ENCODE measurements around the gene PRDM4. TPM values are rescaled to one million over a fixed set of nuclear protein-coding genes. Genes with fewer than 3 reads are reported as not detected.

PRDM4 gene
- 25.4 TPM for total RNA-seq
- long read RNA-seq, full-length matches to known transcripts, result 14 of 33 reads
- long read RNA-seq, partial matches to known transcripts, result 12 of 33 reads
- long read RNA-seq, other reads (novel, unspliced or antisense), result 7 of 33 reads

GRCh38 chr12:107760809-107761501 is at the start of gene PRDM4:
PRDM4 (minus strand) TSS chr12:107761137; CDS start chr12:107760515, 622 bp downstream.
- DNase-seq, result peak; percentile 96
- Histone ChIP-seq H3K36me3 (peaks cover 19% of the 10 kb centered on the region), H3K4me1 (peaks cover 38% of the 10 kb centered on the region), H3K9me3 (no peaks in the 10 kb centered on the region), H3K27me3 (ENCODE audit: low read depth) (no peaks in the 10 kb centered on the region), H3K4me3 (peak within 1 kb of the TSS; percentile 90), H3K27ac (peak within 1 kb of the TSS; percentile 82)
- intact Hi-C loops (cut with DNase I), result no loop called here
- TF ChIP-seq CTCF (IDR thresholded peaks at IDR 0.05), result peak; percentile 51
- peak; percentile 99 for ATAC-seq

GRCh38 chr12:107807471-107808150 is 46.7 kb upstream of the PRDM4 start:
- Histone ChIP-seq H3K27me3 (ENCODE audit: low read depth) (no peaks in the 10 kb centered on the region), H3K4me3 (no peak overlapping the region), H3K27ac (no peak overlapping the region), H3K4me1 (no peaks in the 10 kb centered on the region), H3K9me3 (no peaks in the 10 kb centered on the region), H3K36me3 (no peaks in the 10 kb centered on the region)
- DNase-seq (no peak), ATAC-seq (no peak)
- intact Hi-C loops (cut with DNase I), result no loop called here
- TF ChIP-seq CTCF (IDR thresholded peaks at IDR 0.05), result no peak

DNA sequence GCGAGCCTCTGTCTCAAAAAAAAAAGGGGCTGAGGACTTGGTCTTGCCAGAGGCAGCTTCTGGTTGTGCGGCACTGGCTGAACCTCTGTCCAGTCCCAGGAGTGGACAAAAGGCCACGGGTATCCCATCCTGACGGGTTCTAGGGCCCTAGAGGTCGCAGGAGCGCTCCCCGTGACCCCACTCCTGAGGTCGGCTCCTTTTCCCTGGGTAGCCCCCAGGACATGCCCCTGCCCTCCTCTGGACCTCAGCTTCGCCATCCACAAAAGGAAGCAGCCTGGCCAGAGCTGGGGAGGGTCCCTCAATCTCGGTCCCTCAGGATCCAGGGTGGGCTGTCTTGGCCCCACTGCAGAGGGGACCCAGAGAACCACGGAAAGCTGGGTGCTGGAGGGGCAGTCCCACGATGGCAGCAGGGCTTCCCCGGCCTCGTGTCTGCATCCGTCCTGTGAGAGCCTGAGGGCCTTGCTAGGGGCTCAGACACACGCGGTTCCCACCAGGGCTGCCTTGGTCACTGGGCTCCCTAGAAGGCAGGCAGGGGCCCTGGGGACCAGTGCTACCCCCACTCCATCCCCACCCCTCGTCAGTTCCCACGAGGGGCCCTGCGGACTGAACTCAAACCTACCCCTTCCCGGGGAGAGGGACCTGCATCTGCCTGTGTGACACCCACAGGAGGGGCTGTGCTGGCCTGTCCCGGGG is 44.7 kb upstream of the PRDM4 start:
- ATAC-seq (peak in 1 of 2 donors; percentile 32), DNase-seq (no peak)
- H3K9me3 ChIP-seq, result no peaks in the 10 kb centered on the region
- intact Hi-C loops (cut with DNase I), result no loop called here
- no peaks in the 10 kb centered on the region for H3K27me3 ChIP-seq (ENCODE audit: low read depth)
- H3K4me3 ChIP-seq, result no peak overlapping the region
- H3K27ac ChIP-seq, result no peak overlapping the region
- H3K36me3 ChIP-seq, result no peaks in the 10 kb centered on the region
- TF ChIP-seq CTCF (IDR thresholded peaks at IDR 0.05), result no peak
- H3K4me1 ChIP-seq, result no peaks in the 10 kb centered on the region

GRCh38 chr12:107803092-107803491 is 42.2 kb upstream of the PRDM4 start:
- H3K36me3 ChIP-seq, result no peaks in the 10 kb centered on the region
- H3K4me3 ChIP-seq, result no peak overlapping the region
- TF ChIP-seq CTCF (IDR thresholded peaks at IDR 0.05), result no peak
- no peak for ATAC-seq
- no peak overlapping the region for H3K27ac ChIP-seq
- H3K27me3 ChIP-seq (ENCODE audit: low read depth), result no peaks in the 10 kb centered on the region
- no peaks in the 10 kb centered on the region for H3K9me3 ChIP-seq
- no peaks in the 10 kb centered on the region for H3K4me1 ChIP-seq
- intact Hi-C loops (cut with DNase I), result no loop called here
- DNase-seq, result no peak

- Histone ChIP-seq H3K27ac (no peak overlapping the region), H3K9me3 (no peaks in the 10 kb centered on the region), H3K4me1 (no peaks in the 10 kb centered on the region), H3K36me3 (no peaks in the 10 kb centered on the region), H3K27me3 (ENCODE audit: low read depth) (no peaks in the 10 kb centered on the region), H3K4me3 (no peak overlapping the region)
- DNase-seq (no peak), ATAC-seq (no peak)
- intact Hi-C loops (cut with DNase I), result no loop called here
- TF ChIP-seq CTCF (IDR thresholded peaks at IDR 0.05), result no peak
Observed at GRCh38 chr12:107801150-107801549, 40.2 kb upstream of the PRDM4 start.
